Activated CD8-positive, alpha-beta memory T cell treated with anti-CD3 and anti-CD28 coated beads for 1 hour (primary cell): ENCODE data around the gene NEXMIF.
"Not testable (repeated sequence)": the region's sequence is repeated elsewhere in the genome, so short reads cannot be mapped to it uniquely, and the experiment has no call there.

Source experiments
- DNase-seq, 2 donors: peaks; one replicate each; pipeline ENCODE4 v3.0.0-alpha.2; 2020; ENCODE audit warnings: low read depth in 1 of 2; ENCODE audit errors: extremely low read depth in 1 of 2

The NEXMIF gene

DNA sequence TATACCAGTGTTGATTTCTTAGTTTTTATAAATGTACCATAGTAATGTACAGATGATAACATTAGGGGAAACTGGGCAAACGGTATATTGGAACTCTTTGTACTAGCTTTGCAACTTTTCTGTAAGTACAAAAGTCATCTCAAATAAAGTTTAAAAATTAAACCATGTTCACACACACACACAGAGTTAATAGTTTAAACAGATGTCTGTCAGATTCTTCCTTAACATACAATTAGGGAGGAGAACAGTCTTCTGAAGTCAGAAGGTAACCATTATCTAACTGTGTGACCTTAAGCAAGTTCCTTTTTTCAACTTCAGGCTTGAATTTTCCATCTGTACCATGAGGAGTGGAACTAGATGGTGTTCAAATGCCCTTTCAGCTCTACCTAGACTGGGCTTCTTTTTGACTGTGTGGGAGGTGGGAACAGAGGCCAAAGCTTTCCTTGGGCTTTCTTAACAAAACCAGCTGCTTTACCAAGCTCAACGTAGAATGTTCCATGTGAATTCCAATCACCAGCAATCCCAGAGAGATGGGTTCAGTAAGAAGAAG lies 127.8 kb downstream of the NEXMIF start:
- no peak for DNase-seq

GRCh38 chrX:74788545-74789086 lies 136.6 kb downstream of the NEXMIF start:
- no peak for DNase-seq

GRCh38 chrX:74784629-74785028 lies 140.6 kb downstream of the NEXMIF start:
- DNase-seq: no peak

DNA sequence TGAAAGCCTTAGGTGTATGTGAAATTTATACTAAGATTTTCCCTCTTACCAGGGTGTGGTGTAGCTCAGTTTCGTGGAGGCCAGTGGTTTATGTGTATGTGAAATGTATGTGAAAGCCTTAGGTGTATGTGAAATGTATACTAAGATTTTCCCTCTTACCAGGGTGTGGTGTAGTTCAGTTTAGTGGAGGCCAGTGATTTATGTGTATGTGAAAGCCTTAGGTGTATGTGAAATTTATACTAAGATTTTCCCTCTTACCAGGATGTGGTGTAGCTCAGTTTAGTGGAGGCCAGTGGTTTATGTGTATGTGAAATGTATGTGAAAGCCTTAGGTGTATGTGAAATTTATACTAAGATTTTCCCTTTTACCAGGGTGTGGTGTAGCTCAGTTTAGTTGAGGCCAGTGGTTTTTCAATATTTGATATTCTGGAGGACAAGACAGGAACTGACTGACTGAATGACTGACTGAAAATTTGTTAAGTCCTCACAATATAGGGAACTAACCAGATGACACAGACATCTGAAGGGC lies 143.7 kb downstream of the NEXMIF start:
- no peak for DNase-seq

GRCh38 chrX:74779175-74779574 lies 146.1 kb downstream of the NEXMIF start:
- no peak for DNase-seq

- DNase-seq: no peak
Measured at GRCh38 chrX:74774988-74775387, 150.3 kb downstream of the NEXMIF start.

DNA sequence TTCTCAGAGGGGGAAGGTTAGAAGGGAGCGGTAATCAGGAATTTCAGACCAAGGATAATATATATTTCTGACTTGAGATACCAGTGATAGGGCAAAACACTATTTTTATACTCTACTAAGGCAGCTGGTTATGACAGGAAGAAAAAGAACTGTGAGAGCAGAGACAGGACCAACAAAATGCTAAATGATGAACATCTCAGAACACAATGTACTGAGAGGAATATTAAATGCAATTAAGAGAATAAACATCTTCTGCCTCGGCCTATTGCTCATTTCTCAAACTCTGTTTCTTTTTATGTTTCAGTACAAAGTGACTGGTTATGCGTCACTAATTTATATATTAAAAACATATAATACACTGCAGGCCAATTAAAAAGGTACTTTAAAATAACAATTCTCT lies 188.8 kb downstream of the NEXMIF start:
- no peak for DNase-seq

- DNase-seq: no peak
Measured at GRCh38 chrX:74705269-74705668, 220.0 kb downstream of the NEXMIF start.

- not testable (repeated sequence) for DNase-seq
Measured at GRCh38 chrX:74701343-74701742, 223.9 kb downstream of the NEXMIF start.

DNA sequence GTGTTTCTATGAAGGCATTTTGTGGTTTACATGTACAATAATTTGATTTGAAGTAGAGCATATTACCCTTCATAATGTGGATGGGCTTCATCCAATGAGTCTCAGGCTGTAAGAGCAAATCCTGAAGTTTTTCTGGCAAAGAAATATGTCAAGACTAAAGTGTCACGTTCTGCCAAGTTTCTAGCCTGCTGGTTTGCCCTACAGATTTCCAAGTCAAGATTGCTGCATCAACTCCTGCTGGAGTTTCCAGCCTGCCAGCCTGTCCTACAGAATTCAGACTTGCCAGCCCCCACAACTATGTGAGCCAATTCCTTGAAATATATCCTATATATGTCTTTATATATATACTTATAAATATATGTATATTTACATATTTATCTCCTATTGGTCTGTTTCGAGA lies 240.8 kb downstream of the NEXMIF start:
- no peak for DNase-seq
